Ovary (tissue), 9 donors: ENCODE results near the gene PRKAR2A. TPM values are rescaled to one million over a fixed set of nuclear protein-coding genes. Genes with fewer than 3 reads are reported as not detected.
"Not testable (repeated sequence)": the region's sequence is repeated elsewhere in the genome, so short reads cannot be mapped to it uniquely, and the experiment has no call there.

ENCODE experiments used
- DNase-seq, 5 donors: peaks; one replicate each; pipeline ENCODE4 v3.0.0-alpha.2; 2019 to 2020
- H3K27ac ChIP-seq, 2 donors: fragments of 200-600 bp; one replicate each; pipeline versions ENCODE4 v1.5.1 to v1.8.0; 2019 to 2022
- H3K27me3 ChIP-seq: fragments of 200-600 bp; one replicate; pipeline ENCODE4 v1.8.0; 2022
- H3K36me3 ChIP-seq: fragments of 200-600 bp; sonication (generic); one replicate; pipeline ENCODE4 v1.5.1; 2019
- H3K4me1 ChIP-seq: one replicate; pipeline ENCODE4 v1.8.1; 2013; ENCODE audit warnings: mild to moderate bottlenecking, moderate library complexity; ENCODE audit not compliant: insufficient read depth
- H3K4me3 ChIP-seq: fragments of 200-600 bp; sonication (generic); one replicate; pipeline ENCODE4 v1.5.1; 2017
- H3K9me3 ChIP-seq, 2 donors: fragments of 200-600 bp in 1 of 2; sonication (generic) in 1 of 2; one replicate each; pipeline versions ENCODE4 v1.5.1 to v1.8.1; 2013 to 2019; ENCODE audit warnings: mild to moderate bottlenecking in 1 of 2, moderate library complexity in 1 of 2
- EP300 ChIP-seq: sonication (generic); formaldehyde crosslinking; IDR thresholded peaks from one replicate; pipeline ENCODE4 v1.6.1; 2017; ENCODE audit warnings: antibody characterized with exemption
- POLR2A ChIP-seq: fragments of 450-650 bp; IDR thresholded peaks from one replicate; pipeline ENCODE4 v1.6.1; 2017; ENCODE audit warnings: antibody characterized with exemption, mild to moderate bottlenecking, moderate library complexity
- WGBS, 3 donors: extraction: QIAGEN DNeasy Blood & Tissue Kit in 1 of 3; methylation state at CpG; one replicate each; pipeline versions ENCODE4 v1.1.5 to v1.1.7; 2013 to 2017; 5-methylcytosine and 5-hydroxymethylcytosine counted together
- intact Hi-C, 4 donors: fragments of 100-400 bp; cut with DNase I; formaldehyde crosslinking; loops; one replicate each; pipeline versions ENCODE4 v1.11.0 to v1.15.1; 2022 to 2023
- polyA plus RNA-seq, 2 donors: library from polyadenylated mRNA; stranded (reverse); fragments of 200-250 nt in 1 of 2; fragments of 350-450 nt in 1 of 2; fragmentation: Illumina TruSeq in 1 of 2; extraction: RNeasy Lipid Tissue Mini Kit (QIAGEN cat#74804) in 1 of 2; gene quantifications; one replicate each; pipeline ENCODE4 v1.2.3, GENCODE V29; 2013 to 2014
- total RNA-seq, 7 donors: library from RNA; depleted of rRNA in 2 of 7; stranded (reverse); fragments of >200 nt in 2 of 7; fragmentation: NEBNext Ultra II Directional in 3 of 7; extraction: Animal tissue kit (Norgen Biotek cat#: 25700) in 3 of 7; gene quantifications; one replicate each; pipeline versions ENCODE4 v1.1.0 to v1.2.4, GENCODE V29; 2016 to 2023
- TF ChIP-seq, protein P1 (sequence below), 3 donors: fragments of 450-650 bp in 2 of 3; fragments of 200-600 bp in 1 of 3; IDR thresholded peaks; one replicate each; pipeline versions ENCODE4 v1.5.1 to v1.8.0; 2016 to 2022; ENCODE audit warnings: antibody characterized with exemption in 3 of 3, mild to moderate bottlenecking in 1 of 3
- donor health status: DM: no; HTN: no; CAD: no; lungs with moderate emphysema.
- donor health status: DM: no; HTN: no; CAD: no.
- donor health status: Bipolar disorder and iron deficiency.
- donor health status: DM: yes; HTN: yes; CAD: no.
- donor health status: DM: no; HTN: no; CAD: no.
- donor health status: DM: yes; HTN: yes; CAD: no.

PRKAR2A gene
- total and polyA plus RNA-seq, 9 donors, result 9.4 to 52.6 (median 41.5) TPM

DNA sequence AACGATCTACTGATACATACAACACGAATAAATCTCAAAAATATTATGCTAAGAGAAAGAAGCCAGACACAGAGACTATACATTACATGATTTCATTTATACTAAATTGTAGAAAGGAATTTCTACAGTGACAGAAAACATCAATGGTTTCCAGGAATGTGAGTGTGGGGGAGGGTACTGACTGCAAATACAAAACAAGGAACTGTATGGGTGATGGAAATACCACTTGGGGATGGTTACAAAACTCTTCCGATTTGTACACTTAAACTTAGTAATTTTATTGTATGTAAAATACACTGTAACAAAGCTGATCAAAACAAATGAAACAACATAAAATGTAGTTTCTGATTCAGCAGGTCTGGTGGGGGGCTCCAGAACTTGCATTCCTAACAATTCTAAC lies 84.9 kb downstream of the PRKAR2A start:
- Histone ChIP-seq H3K27me3 (no peaks in the 10 kb centered on the region), H3K36me3 (no peaks in the 10 kb centered on the region), H3K9me3 (no peaks in the 10 kb centered on the region), H3K27ac (no peak overlapping the region), H3K4me1 (no peaks in the 10 kb centered on the region), H3K4me3 (no peak overlapping the region)
- DNase-seq, result no peak
- intact Hi-C loops, result no loop called here
- TF ChIP-seq, protein P1, sequence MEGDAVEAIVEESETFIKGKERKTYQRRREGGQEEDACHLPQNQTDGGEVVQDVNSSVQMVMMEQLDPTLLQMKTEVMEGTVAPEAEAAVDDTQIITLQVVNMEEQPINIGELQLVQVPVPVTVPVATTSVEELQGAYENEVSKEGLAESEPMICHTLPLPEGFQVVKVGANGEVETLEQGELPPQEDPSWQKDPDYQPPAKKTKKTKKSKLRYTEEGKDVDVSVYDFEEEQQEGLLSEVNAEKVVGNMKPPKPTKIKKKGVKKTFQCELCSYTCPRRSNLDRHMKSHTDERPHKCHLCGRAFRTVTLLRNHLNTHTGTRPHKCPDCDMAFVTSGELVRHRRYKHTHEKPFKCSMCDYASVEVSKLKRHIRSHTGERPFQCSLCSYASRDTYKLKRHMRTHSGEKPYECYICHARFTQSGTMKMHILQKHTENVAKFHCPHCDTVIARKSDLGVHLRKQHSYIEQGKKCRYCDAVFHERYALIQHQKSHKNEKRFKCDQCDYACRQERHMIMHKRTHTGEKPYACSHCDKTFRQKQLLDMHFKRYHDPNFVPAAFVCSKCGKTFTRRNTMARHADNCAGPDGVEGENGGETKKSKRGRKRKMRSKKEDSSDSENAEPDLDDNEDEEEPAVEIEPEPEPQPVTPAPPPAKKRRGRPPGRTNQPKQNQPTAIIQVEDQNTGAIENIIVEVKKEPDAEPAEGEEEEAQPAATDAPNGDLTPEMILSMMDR (IDR thresholded peaks at IDR 0.05), result no peak
- TF ChIP-seq EP300, result no peak
- TF ChIP-seq POLR2A, result no peak
- WGBS, 3 donors, result 67 to 79% (median 78%) methylated on average over 3 of the region's 3 CpGs

DNA sequence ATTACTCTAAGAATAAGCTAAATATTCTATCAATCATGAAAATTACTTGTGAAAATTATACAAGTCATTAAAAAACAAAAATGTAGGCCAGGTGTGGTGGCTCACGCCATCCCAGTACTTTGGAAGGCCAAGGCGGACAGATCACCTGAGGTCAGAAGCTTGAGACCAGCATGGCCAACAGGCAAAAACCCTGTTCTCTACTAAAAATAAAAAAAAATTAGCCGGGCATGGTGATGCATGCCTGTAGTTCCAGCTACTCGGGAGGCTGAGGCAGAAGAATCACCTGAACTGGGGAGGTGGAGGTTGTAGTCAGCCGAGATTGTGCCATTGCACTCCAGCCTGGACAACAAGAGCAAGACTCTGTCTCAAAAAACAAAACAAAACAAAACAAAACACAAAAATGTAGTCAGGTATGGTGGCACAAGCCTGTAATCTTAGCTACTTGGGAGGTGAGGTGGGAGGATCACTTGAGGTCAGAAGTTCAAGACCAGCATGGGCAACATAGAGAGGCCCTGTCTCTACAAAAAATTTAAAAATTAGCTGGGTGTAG lies 87.6 kb downstream of the PRKAR2A start:
- H3K4me3 ChIP-seq, H3K4me1 ChIP-seq, H3K27ac ChIP-seq, H3K9me3 ChIP-seq, H3K36me3 ChIP-seq, intact Hi-C loops, H3K27me3 ChIP-seq, DNase-seq: not testable (repeated sequence)
- 92 to 97% (median 94%) methylated on average over 5 of the region's 5 CpGs for WGBS, 3 donors

DNA sequence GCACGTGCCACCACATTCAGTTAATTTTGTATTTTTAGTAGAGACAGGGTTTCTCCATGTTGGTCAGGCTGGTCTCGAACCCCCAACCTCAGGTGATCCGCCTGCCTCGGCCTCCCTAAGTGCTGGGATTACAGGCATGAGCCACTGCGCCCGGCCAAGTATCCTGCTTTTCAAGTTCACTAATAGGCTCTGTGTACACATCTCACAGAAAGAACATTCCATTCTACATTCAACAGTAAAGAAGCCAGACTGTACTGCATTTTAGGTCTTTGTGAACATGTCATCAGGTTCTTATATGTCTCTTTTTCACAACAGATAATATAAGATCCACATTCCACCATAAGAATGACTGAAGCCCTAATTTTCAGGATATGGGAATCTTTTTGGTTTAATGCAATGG lies 88.1 kb downstream of the PRKAR2A start:
- intact Hi-C loops, DNase-seq, H3K27me3 ChIP-seq, H3K4me1 ChIP-seq, H3K4me3 ChIP-seq, H3K9me3 ChIP-seq, H3K27ac ChIP-seq, H3K36me3 ChIP-seq: not testable (repeated sequence)
- WGBS, 3 donors, result 91 to 93% (median 92%) methylated on average over 6 of the region's 6 CpGs

DNA sequence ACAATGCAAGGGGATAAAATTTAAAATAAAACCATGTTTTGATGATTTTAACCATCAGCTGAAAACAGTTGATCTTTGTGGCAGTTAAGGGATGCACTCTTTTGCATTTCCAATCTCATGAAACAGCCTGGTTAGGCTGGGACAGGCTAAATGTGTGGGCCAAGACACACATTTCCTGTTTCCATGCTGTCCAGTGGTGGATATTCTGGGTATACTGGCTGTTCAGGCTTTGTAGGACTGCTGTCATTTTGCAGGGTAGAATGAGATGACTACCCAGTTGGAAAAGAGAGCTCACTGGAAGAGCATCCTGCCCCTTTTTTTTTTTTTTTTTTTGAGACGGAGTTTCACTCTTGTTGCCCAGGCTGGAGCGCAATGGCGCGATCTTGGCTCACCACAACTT lies 88.6 kb downstream of the PRKAR2A start:
- Histone ChIP-seq H3K4me1 (no peaks in the 10 kb centered on the region), H3K27ac (no peak overlapping the region), H3K9me3 (no peaks in the 10 kb centered on the region), H3K27me3 (no peaks in the 10 kb centered on the region), H3K36me3 (no peaks in the 10 kb centered on the region), H3K4me3 (no peak overlapping the region)
- no peak for DNase-seq
- intact Hi-C loops, result no loop called here
- WGBS, 3 donors, result 94 to 97% (median 96%) methylated on average over 4 of the region's 4 CpGs
- no peak for TF ChIP-seq EP300
- no peak for TF ChIP-seq POLR2A
- TF ChIP-seq, protein P1 (IDR thresholded peaks at IDR 0.05), result no peak

DNA sequence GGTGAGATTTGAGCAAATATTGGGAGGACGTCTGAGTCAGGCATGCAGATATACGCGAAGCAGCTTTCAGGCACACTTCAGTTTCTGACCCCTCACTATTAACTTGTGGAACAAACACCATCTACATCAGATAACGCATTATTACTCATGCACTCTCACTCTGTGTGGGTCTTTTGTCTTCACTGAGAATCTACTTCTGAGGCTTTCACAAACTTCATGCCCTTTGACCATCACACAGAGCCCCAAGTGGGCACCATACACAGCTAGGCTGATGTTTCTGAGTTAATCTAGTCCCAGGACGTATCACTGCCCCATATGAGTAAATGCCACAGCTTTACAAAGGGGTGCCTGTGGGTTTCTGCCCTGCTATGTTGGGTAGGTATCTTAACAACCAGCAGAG lies 91.0 kb downstream of the PRKAR2A start:
- TF ChIP-seq, protein P1 (IDR thresholded peaks at IDR 0.05), result no peak
- no peaks in the 10 kb centered on the region for H3K36me3 ChIP-seq
- no peaks in the 10 kb centered on the region for H3K4me1 ChIP-seq

DNA sequence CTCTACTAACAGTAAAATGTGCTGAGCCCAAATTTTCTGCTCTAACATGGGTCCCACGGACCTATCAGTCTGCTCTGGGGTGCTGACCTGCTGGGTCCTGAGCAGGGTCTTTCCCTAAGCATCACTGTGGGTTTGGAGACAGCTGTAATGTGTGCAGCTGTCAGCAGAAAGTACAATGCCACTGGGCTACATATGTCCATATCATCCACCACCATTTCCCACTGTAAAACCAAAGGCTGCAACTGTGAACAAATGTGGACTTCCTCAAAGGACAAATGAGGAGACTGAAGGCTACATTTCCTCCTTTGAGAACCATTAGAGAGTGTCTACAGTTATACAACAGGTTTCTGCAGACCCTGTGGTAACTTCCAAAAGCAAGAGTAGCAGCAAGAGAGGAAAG lies 96.8 kb downstream of the PRKAR2A start:
- no peaks in the 10 kb centered on the region for H3K36me3 ChIP-seq

More for the DNA sequence above, 91.0 kb downstream of the PRKAR2A start:
- DNase-seq, result no peak
- no peaks in the 10 kb centered on the region for H3K9me3 ChIP-seq
- intact Hi-C loops, result no loop called here
- H3K4me3 ChIP-seq, result no peak overlapping the region
- WGBS, 3 donors, result 94 to 98% (median 97%) methylated on average over 5 of the region's 5 CpGs
- no peak overlapping the region for H3K27ac ChIP-seq
- H3K27me3 ChIP-seq, result no peaks in the 10 kb centered on the region

More for the DNA sequence above, 96.8 kb downstream of the PRKAR2A start:
- no peak for TF ChIP-seq POLR2A
- TF ChIP-seq, protein P1 (IDR thresholded peaks at IDR 0.05), result no peak
- TF ChIP-seq EP300, result no peak
- Histone ChIP-seq H3K9me3 (no peaks in the 10 kb centered on the region), H3K27ac (no peak overlapping the region), H3K27me3 (no peaks in the 10 kb centered on the region), H3K4me1 (peaks cover 8% of the 10 kb centered on the region), H3K4me3 (no peak overlapping the region)
- 74 to 85% (median 80%) methylated on average over 1 of the region's 1 CpG for WGBS, 3 donors
- intact Hi-C loops, result no loop called here
- no peak for DNase-seq
